K562 (cell line): Measurements from ENCODE around the gene CDK4. TPM values are rescaled to one million over a fixed set of nuclear protein-coding genes. Genes with fewer than 3 reads are reported as not detected.

ENCODE experiments used
- ARID4B ChIP-seq: sonication (generic); formaldehyde crosslinking; IDR thresholded peaks from 2 replicates; pipeline ENCODE4 v1.8.0; 2022; ENCODE audit warnings: mild to moderate bottlenecking, missing genetic modification reagents
- ASH1L ChIP-seq: fragments of 450-650 bp; IDR thresholded peaks from 2 replicates; pipeline ENCODE4 v1.6.1; 2018; ENCODE audit warnings: borderline replicate concordance, mild to moderate bottlenecking, low read depth; ENCODE audit not compliant: partially characterized antibody
- CUX1 ChIP-seq: fragments of 200-800 bp; sonication (Bioruptor generic); IDR thresholded peaks from 2 replicates; pipeline ENCODE4 v1.6.1; 2016; ENCODE audit warnings: missing genetic modification characterization, missing compliant biosample characterization
- DDX20 ChIP-seq: fragments of 450-650 bp; IDR thresholded peaks from 2 replicates; pipeline ENCODE4 v1.6.1; 2016; ENCODE audit warnings: missing genetic modification characterization, low read depth, mild to moderate bottlenecking, missing compliant biosample characterization, moderate library complexity
- DEAF1 ChIP-seq: fragments of 450-650 bp; formaldehyde crosslinking; IDR thresholded peaks from 2 replicates; pipeline ENCODE4 v1.4.0; 2020; ENCODE audit warnings: mild to moderate bottlenecking, moderate library complexity
- MCM5 ChIP-seq: fragments of 450-650 bp; IDR thresholded peaks from 2 replicates; pipeline ENCODE4 v1.6.1; 2016; ENCODE audit warnings: low read depth
- NR1H2 ChIP-seq: sonication (generic); formaldehyde crosslinking; IDR thresholded peaks from 2 replicates; pipeline ENCODE4 v1.4.0; 2020; ENCODE audit warnings: mild to moderate bottlenecking, missing genetic modification reagents
- SMAD3 ChIP-seq: fragments of 450-650 bp; formaldehyde crosslinking; conservative IDR thresholded peaks from 2 replicates; pipeline ENCODE4 v1.4.0; 2020; ENCODE audit warnings: mild to moderate bottlenecking
- TAF15 ChIP-seq: fragments of 200-400 bp; formaldehyde crosslinking; IDR thresholded peaks from 2 replicates; pipeline ENCODE4 v1.6.1; 2017; ENCODE audit warnings: mild to moderate bottlenecking, low read depth, low read length, moderate library complexity
- U2AF2 ChIP-seq: fragments of 200-400 bp; formaldehyde crosslinking; optimal IDR thresholded peaks from 2 replicates; pipeline ENCODE3; 2017; ENCODE audit warnings: low read depth, mild to moderate bottlenecking, low read length
- WHSC1 ChIP-seq: IDR thresholded peaks from one replicate; pipeline ENCODE4 v1.6.1; 2012; ENCODE audit warnings: low read length, control low read depth, inconsistent platforms
- ZFP91 ChIP-seq: sonication (generic); formaldehyde crosslinking; IDR thresholded peaks from 2 replicates; pipeline ENCODE4 v1.8.0; 2022; ENCODE audit warnings: mild to moderate bottlenecking, missing genetic modification reagents
- ZNF311 ChIP-seq: fragments of 250-450 bp; sonication (Bioruptor Pico); IDR thresholded peaks from 2 replicates; pipeline ENCODE4 v1.4.0; 2020; ENCODE audit warnings: mild to moderate bottlenecking, moderate library complexity
- polyA plus RNA-seq, 8 experiments: library from polyadenylated mRNA; depleted of rRNA in 4 of 8; stranded (reverse) in 5 of 8; unstranded in 3 of 8; fragments of >200 nt; fragmentation: Nextera tagmentation in 2 of 8; fragmentation: Illumina TruSeq in 1 of 8; extraction: Ambion mirVana in 2 of 8; extraction: Trizol in 1 of 8; gene quantifications; 2 replicates each; pipeline versions ENCODE4 v1.2.1 to v1.2.3, GENCODE V29; 2011 to 2014; ENCODE audit warnings: inconsistent platforms in 1 of 8, missing spikeins in 1 of 8
- total RNA-seq, 7 experiments: library from RNA; depleted of rRNA in 6 of 7; stranded (reverse); fragments of >200 nt in 6 of 7; fragmentation: Illumina TruSeq in 2 of 7; extraction: Trizol in 2 of 7; gene quantifications; 2 replicates each; pipeline versions ENCODE4 v1.2.1 to v1.2.3, GENCODE V29; 2011 to 2021; ENCODE audit warnings: low replicate concordance in 1 of 7

The CDK4 gene
- total and polyA plus RNA-seq, 9 of the 15 experiments (the other 6 are each of a cell fraction or from before 2014, with no cell fraction given): 37.8 to 436 (median 238) TPM

- TF ChIP-seq CUX1 (no peak), TAF15 (no peak), U2AF2 (no peak), MCM5 (no peak), WHSC1 (no peak), ZFP91 (CRISPR knock-in tag) (no peak), ASH1L (no peak), DEAF1 (CRISPR knock-in tag) (peak; percentile 42; the same call in 1 of the 2 replicates), SMAD3 (CRISPR knock-in tag) (no peak), ZNF311 (CRISPR knock-in tag) (no peak), ARID4B (CRISPR knock-in tag) (0 out of 2 replicates have a peak, but pooled peaks have one; percentile 31), DDX20 (tag) (no peak), NR1H2 (CRISPR knock-in tag) (no peak)
Observed at GRCh38 chr12:57735952-57736740, 16.0 kb downstream of the CDK4 start (continued).
